ENCODE results near the gene LEMD2. TPM values are rescaled to one million over a fixed set of nuclear protein-coding genes. Genes with fewer than 3 reads are reported as not detected.
A peak's percentile ranks its signal among the peaks of the same experiment; 100 is the strongest.

The LEMD2 gene
- total RNA-seq (10 to 100 TPM; 21.2 to 41.5 (median 25.7) TPM), polyA plus RNA-seq (10 to 100 TPM; 29.9 to 51.3 TPM)
- long read RNA-seq, donor 1, transcript LEMD2-201 (9 exons, 2,958 nt): major isoform, 89 of 108 reads
- long read RNA-seq, donor 1, partial matches to known transcripts: 2 of 108 reads
- long read RNA-seq, donor 1, other reads (novel, unspliced or antisense): 11 of 108 reads
- long read RNA-seq, donor 2, partial matches to known transcripts: 0 of 8 reads
- long read RNA-seq, donor 2, other reads (novel, unspliced or antisense): 7 of 8 reads
- long read RNA-seq, donor 3, transcript LEMD2-207 (8 exons, 1,306 nt): minor isoform, 6 of 176 reads
- long read RNA-seq, donor 3, transcript LEMD2-201 (9 exons, 2,958 nt): major isoform, 156 of 176 reads
- long read RNA-seq, donor 3, partial matches to known transcripts: 2 of 176 reads
- long read RNA-seq, donor 3, other reads (novel, unspliced or antisense): 10 of 176 reads

DNA sequence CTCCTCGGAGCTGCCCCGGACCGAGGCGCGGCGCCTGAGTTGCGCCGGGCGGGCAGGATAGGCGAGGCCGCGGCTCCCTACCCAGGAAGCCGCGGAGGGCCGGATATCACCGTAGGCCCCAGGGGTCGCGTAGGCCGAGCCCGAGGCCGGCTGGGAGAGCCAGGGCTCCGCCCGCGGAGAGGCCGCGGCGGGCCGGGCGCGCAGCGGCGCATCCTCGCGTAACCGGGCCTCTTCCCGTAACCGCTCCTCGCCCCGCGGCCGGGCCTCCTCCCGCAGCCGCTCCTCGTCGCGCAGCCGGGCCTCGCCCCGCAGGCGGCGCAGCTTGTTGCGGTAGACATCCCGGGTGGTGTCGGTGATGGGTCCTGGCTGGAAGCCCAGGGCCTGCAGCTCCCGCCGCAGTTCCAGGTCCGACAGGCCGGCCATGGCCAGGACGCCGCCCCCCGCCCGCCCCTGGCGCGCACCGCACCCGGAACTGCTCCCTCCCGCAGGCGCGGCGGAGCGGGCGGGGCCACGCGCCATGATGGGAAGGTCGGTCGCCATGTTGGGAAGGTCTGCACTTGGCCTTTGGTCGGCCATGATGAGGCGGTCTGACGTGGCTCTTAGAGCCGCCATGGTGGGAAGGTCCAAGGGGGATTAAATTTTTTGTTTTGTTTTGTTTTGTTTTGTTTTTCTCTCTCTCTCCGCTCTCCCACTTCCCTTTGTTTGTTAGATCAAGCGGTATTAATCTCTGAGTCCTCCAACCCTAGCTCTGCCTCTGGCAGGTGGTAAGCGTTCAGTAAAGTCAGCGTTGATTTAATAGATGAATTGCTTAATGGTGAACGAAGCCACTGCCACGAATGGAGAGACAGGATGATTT, at the start of gene LEMD2:
LEMD2 (minus strand) TSS at position 437 of the 856 bp plus-strand sequence; CDS start at position 423, 14 bp downstream.
- TF ChIP-seq, protein P1, sequence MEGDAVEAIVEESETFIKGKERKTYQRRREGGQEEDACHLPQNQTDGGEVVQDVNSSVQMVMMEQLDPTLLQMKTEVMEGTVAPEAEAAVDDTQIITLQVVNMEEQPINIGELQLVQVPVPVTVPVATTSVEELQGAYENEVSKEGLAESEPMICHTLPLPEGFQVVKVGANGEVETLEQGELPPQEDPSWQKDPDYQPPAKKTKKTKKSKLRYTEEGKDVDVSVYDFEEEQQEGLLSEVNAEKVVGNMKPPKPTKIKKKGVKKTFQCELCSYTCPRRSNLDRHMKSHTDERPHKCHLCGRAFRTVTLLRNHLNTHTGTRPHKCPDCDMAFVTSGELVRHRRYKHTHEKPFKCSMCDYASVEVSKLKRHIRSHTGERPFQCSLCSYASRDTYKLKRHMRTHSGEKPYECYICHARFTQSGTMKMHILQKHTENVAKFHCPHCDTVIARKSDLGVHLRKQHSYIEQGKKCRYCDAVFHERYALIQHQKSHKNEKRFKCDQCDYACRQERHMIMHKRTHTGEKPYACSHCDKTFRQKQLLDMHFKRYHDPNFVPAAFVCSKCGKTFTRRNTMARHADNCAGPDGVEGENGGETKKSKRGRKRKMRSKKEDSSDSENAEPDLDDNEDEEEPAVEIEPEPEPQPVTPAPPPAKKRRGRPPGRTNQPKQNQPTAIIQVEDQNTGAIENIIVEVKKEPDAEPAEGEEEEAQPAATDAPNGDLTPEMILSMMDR (IDR thresholded peaks at IDR 0.05): peak in 3 of 12 donors; percentile 7 to 21 (median 9)
- peak in 1 of 2 donors; percentile 84 for TF ChIP-seq POLR2A (IDR thresholded peaks at IDR 0.05)
- no peaks in the 10 kb centered on the region for H3K27me3 ChIP-seq
- peaks cover 5 to 45% (median 37%) of the 10 kb centered on the region in 12 donors for H3K4me1 ChIP-seq
- 3 to 20% (median 4%) methylated on average over 14 to 86 of the region's 86 CpGs for WGBS, 4 donors
- ATAC-seq (peak; percentile 96 to 98 (median 98)), DNase-seq (peak; percentile 95 to 98 (median 96))
- H3K4me3 ChIP-seq: peak within 1 kb of the TSS; percentile 66 to 100 (median 95)
- peaks cover 0 to 36% (median 15%) of the 10 kb centered on the region in 9 donors for H3K36me3 ChIP-seq
- H3K9me3 ChIP-seq: no peaks in the 10 kb centered on the region
- intact Hi-C loops (cut with DNase I): loop anchor here in 1 of 10 donors (2.0 kb wide), 1 partner anchor 78 kb away; the partner anchor contains the start of gene UQCC2
- H3K27ac ChIP-seq: peak within 1 kb of the TSS; percentile 95 to 100 (median 98)

DNA sequence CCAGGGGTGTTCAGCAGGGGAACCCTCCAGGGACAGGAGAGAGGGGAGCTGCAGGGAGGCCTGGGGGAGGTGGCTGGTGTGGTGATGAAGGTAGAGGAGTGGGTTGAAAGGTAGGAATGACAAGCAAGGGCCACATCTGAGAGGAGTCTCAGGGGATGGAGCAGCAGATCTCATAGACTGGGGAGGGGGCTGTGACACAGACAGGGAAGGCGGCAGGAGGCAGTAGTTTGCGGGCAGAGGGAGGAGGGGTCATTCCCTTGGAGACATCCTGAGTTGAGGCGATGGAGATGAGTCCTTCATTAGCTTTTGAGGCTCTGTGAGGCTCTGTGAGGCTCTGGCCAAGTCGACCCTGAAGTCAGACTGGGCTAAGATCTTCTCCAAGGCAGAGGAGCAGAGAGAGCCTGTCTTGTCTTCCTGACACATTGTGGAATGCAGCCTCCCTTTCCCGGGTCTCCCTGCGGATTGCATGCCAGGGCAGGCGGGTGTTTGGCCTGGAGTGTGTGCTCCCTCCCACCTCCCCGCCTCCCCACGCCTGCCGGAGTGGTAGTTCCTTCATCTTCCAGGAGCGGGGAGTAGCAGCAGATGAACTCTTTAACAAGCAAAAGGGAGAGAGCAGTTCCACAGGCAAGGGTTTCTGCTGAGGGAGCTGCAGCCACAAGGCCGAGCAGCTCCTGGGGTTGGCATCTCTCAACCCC, 49.2 kb upstream of the LEMD2 start:
- Histone ChIP-seq H3K4me3 (no peak overlapping the region), H3K4me1 (peaks cover 0 to 19% (median 2%) of the 10 kb centered on the region in 12 donors), H3K36me3 (no peaks in the 10 kb centered on the region), H3K27ac (no peak overlapping the region), H3K27me3 (peaks cover 0 to 6% (median 0%) of the 10 kb centered on the region in 9 donors), H3K9me3 (peaks cover 0 to 8% (median 0%) of the 10 kb centered on the region in 12 donors)
- WGBS, 4 donors: 46 to 55% (median 52%) methylated on average over 11 to 12 of the region's 12 CpGs
- DNase-seq: no peak
- TF ChIP-seq, protein P1 (IDR thresholded peaks at IDR 0.05): no peak
- no peak for TF ChIP-seq POLR2A (IDR thresholded peaks at IDR 0.05)
- ATAC-seq: no peak
- intact Hi-C loops (cut with DNase I): no loop called here

DNA sequence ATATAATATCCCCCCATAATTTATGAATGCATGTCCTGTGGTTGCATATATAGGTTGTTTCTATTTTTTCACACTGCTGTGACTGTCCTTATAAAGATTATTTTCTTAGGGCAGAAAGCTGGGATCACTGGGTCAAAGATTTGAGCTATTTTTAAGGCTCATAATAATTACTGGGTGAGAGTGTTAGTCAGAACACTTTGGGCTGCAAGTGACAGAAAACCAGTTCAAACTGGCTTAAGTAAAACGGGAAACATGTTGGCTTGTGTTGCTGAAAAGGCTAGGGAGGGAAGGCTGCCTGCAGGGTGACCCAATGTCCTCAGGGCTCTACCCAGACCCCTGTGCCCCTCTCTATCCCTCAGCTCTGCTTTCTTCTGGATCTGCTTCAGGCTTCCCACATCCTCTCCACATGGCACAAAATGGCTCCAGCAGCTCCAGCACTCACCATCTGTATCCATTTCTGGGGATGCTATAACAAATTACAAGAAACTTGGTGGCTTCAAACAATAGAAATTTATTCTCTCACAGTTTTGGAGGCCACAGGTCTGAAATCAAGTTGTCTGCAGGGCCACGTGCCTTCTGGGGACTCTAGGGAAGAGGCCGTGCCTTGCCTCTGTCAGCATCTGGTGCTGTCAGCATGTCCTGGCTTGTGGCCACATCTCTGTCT, 48.0 kb upstream of the LEMD2 start:
- 78 to 91% (median 83%) methylated on average over 3 of the region's 3 CpGs for WGBS, 4 donors
- ATAC-seq (no peak), DNase-seq (no peak)
- H3K36me3 ChIP-seq: no peaks in the 10 kb centered on the region
- peaks cover 0 to 8% (median 0%) of the 10 kb centered on the region in 12 donors for H3K9me3 ChIP-seq
- peaks cover 0 to 6% (median 0%) of the 10 kb centered on the region in 9 donors for H3K27me3 ChIP-seq
- no peak overlapping the region for H3K4me3 ChIP-seq
- no peak for TF ChIP-seq POLR2A (IDR thresholded peaks at IDR 0.05)
- TF ChIP-seq, protein P1 (IDR thresholded peaks at IDR 0.05): no peak
- H3K27ac ChIP-seq: no peak overlapping the region
- intact Hi-C loops (cut with DNase I): no loop called here
- peaks cover 0 to 19% (median 2%) of the 10 kb centered on the region in 12 donors for H3K4me1 ChIP-seq

All from heart left ventricle (tissue), 16 donors.